ENCODE results near the gene HMCN1.
"Not testable (repeated sequence)": the region's sequence is repeated elsewhere in the genome, so short reads cannot be mapped to it uniquely, and the experiment has no call there.

Gene HMCN1

DNA sequence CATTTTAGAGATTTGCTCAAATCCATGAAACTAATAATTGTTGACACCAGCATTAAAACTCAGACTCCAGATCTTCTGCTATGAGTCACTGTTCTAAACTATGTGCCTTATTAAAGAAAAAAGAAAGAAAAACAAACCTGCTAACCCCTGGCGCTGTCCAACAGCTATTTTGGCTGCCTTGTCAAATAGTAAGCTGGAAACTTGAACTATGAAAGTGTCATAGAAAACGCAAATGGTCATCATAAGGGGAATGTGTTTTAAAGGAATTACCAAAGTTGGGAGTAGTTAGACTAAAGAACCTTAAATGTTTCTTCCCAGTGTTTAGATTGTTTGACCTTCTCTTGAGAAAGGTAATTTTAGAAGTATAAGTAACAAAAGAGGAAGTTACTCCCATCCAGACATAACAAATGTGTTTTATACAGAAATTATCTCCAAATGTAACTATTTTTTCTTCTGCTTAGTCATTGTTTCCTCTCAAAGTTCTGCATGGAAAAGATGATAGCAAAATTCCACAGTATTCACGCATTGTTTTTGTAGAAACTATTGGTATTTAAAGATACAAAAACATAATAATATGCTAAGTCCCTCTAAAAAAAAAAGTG lies 368.5 kb downstream of the HMCN1 start:
- peak; percentile 44 for DNase-seq

DNA sequence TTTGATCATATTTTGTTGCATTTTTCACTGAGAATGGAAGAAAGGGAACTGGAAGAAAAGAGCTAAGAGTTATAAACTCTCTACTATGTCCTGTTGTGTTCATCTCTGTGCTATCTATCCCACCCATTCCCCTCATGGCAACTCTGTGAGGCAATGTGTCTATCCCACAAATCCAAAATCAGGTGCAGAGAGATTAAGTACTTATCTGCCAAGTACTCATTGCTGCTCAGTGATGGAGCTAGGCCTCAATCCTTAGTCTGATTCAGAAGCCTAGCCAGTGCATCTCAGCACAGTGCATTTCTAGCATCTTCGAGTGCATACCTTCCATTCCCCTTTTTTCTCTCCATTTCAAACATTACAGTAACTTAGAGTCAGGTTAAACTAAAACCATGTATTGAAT lies 370.3 kb downstream of the HMCN1 start:
- no peak for DNase-seq

DNA sequence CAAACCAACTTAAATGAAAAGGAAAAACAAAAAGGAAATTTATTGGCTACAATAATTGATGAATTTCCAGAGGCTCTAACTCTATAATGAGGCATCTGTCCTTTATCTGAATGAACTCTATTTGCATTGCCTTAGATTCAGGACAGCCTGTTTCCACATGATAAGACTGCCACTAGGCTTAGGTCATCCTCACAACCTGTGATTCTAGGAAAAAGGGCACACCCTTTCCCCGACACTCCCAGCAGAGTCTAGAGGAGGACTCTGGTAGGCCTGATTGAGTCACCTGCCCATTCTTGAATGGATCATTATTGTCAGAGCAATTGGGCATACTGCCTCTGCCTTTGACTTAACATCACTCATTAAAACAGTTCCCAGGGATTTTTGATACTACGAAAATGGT lies 378.1 kb downstream of the HMCN1 start:
- peak; percentile 88 for DNase-seq

GRCh38 chr1:186113461-186113860 lies 379.3 kb downstream of the HMCN1 start:
- no peak for DNase-seq

- no peak for DNase-seq
These were observed 384.5 kb downstream of the HMCN1 start for GRCh38 chr1:186118724-186119123.

DNA sequence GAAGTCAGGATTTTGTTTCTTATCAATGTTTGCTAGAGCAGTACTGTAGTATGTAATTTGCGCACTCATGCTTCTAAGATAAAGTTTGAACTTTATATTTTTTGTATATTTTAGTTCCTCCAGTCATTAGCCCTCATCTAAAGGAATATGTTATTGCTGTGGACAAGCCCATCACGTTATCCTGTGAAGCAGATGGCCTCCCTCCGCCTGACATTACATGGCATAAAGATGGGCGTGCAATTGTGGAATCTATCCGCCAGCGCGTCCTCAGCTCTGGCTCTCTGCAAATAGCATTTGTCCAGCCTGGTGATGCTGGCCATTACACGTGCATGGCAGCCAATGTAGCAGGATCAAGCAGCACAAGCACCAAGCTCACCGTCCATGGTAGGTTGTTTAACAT lies 388.6 kb downstream of the HMCN1 start:
- no peak for DNase-seq

GRCh38 chr1:186125035-186125434 lies 390.8 kb downstream of the HMCN1 start:
- DNase-seq = no peak

DNA sequence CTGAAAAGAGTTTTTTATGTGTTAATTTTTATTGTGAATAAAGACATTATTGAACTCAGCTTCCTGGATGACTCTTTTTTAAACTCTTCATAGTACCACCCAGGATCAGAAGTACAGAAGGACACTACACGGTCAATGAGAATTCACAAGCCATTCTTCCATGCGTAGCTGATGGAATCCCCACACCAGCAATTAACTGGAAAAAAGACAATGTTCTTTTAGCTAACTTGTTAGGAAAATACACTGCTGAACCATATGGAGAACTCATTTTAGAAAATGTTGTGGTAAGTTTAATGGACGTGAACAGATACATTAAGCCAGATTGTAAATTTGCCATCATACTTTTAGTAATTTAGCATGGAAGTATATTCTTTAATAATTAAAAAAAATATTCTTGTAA lies 391.3 kb downstream of the HMCN1 start:
- no peak for DNase-seq

GRCh38 chr1:186129758-186130157 lies 395.6 kb downstream of the HMCN1 start:
- DNase-seq = no peak

- DNase-seq = no peak
These were observed 404.9 kb downstream of the HMCN1 start for GRCh38 chr1:186139115-186139514.

- no peak for DNase-seq
These were observed 405.5 kb downstream of the HMCN1 start for GRCh38 chr1:186139701-186140100.

DNA sequence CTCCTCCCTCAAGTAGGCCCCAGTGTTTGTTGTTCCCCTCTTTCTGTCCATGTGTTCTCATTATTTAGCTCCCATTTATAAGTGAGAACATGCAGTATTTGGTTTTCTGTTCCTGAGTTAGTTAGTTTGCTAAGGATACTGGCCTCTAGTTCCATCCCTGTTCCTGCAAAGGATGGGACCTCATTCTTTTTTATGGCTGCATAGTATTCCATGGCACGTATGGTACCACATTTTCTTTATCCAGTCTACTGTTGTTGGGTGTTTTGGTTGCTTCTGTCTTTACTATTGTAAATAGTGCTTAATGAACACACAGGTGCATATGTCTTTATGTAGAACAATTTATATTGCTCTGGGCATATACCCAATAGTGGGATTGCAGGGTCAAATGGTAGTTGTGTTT lies 408.0 kb downstream of the HMCN1 start:
- no peak for DNase-seq

DNA sequence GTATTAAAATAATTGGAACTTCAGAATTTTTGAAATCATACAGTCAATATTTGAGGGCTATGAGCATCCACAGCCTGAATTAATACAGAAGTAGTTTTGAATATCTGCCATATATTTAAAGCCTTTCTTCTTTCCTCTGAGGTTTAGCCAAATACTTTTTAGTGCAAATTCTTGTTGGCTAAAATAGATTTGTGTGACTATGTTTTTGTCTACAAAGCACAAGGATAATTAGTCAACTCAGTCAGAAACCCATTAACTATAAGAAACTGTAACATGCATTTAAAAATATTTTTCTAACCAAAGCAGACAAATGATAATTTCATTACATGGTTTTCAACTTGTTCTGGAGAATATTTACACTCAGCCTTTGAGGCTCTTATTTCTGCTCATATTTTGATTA lies 408.7 kb downstream of the HMCN1 start:
- DNase-seq = no peak

- DNase-seq = no peak
These were observed 409.3 kb downstream of the HMCN1 start for GRCh38 chr1:186143481-186143880.

GRCh38 chr1:186144505-186144904 lies 410.3 kb downstream of the HMCN1 start:
- DNase-seq = no peak

DNA sequence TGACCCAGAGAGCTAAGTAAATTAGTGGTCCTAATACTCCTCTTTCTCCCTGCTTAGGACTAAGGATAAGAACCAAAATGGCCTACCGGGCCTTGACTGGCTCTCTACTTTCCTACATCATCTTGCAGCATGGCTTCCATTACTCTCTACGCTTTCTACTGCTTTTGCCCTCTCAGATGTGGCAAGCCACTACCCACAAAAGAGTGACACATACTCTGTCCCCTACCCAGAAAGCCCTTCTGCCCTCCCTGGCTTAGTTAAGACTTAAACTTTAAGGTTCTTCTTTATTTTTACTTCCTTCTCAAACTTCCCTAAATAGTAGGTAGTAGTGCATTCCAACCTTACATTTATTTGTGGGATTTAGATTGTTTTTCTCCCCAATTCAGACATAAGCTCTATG lies 412.8 kb downstream of the HMCN1 start:
- peak; percentile 54 for DNase-seq

DNA sequence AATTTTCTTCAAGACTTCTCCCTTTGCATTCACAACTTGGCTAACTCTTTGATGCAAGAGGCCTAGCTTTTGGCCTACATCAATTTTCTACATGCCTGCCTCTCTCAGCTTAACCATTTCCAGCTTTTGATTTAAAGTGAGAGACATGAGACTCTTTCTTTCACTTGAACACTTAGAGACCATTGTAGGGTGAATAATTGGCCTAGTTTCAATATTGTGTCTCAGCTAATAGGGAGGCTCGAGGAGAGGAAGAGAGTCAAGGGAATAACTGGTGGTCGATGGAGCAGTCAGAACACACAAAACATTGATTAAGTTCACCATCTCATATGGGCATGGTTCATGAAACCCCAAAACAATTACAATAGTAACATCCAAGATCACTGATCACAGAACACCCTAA lies 415.4 kb downstream of the HMCN1 start:
- no peak for DNase-seq

GRCh38 chr1:186152227-186152619 lies 418.0 kb downstream of the HMCN1 start:
- DNase-seq = no peak

DNA sequence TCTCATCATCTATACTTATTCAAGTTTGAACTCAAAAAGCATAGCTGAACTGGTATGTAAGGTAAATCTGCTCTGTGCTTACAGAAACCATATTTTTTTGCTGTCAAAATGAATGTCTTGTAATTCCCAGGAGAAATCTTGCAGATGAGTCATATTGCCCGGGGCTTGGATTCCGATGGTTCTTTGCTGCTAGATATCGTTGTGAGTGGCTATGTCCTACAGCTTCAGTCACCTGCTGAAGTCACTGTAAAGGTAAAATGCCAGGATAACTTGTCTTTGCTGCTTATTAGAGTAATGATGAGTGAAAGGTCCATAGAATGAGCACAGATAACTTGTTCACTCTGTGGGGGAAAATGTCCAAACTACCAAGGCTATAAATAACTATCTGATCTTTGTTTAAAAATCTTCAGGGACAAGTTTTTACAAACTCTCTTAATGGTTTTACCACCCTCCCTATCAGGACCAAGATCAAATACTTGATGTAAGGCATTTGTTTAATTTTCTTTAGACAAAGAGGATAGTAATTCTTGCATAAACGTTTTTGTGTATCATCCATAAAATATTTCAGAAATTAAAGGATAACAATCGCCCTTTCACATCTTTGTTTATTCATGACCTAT lies 418.5 kb downstream of the HMCN1 start:
- DNase-seq = no peak

GRCh38 chr1:186154651-186155050 lies 420.5 kb downstream of the HMCN1 start:
- DNase-seq = no peak

DNA sequence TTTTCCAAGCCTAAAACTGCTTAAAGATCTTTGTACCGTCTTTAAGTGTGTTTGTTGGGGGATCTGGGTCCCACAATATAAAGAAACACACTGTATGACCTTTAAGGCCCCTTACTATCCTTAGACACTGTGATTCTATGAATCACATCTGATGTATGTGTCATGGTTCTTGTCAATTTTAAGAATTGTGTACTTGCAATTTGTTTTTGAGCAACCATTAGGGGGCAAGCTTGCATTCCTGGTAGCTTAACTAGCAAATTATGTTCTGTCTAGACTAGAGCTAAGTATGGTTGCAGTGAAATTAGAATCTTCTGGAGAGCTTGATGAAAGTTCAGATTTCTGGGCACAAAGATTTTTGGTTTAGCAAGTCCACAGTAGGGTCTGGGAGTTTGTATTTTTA lies 421.4 kb downstream of the HMCN1 start:
- peak; percentile 78 for DNase-seq

- DNase-seq = not testable (repeated sequence)
These were observed 428.7 kb downstream of the HMCN1 start for GRCh38 chr1:186162895-186163294.

DNA sequence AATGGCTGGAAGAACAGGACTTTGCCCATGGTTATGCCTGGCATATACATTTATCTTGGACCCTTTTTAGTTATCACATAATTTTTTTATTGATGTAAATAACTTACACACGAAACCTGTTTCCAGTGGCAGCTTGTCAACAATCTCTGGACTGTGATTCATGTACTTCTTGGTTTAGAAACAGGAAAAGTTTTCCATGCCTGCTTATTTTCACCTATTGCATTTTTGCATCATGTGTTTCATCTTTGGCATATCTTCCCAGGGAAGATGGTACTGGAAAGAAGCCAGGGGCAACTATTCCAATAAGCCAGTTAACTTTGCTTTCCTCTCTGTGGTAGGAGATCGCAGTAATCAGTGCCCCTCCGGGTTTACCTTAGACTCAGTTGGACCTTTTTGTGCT lies 430.6 kb downstream of the HMCN1 start:
- DNase-seq = no peak

DNA sequence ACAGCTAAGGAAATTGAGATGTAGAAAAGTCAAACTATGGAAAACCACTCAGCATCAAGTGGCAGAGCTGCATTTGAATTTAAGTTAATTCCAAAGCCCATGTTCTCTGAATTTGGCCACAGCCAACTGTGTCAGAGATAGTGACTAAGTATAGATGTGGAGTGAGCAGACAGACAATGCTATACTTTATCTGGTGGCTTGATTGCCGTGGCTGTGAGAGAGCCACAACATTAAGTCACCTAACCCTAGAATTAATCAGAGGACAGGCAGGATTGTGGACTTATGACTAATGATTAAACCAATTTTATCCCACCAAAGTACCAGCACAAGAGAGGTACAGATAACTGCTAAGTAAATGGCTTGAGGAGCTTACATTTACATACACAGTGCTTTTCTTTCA lies 431.1 kb downstream of the HMCN1 start:
- DNase-seq = no peak

GRCh38 chr1:186167096-186167668 lies 433.0 kb downstream of the HMCN1 start:
- no peak for DNase-seq
